Measurements from ENCODE around the gene PSMB2. TPM values are rescaled to one million over a fixed set of nuclear protein-coding genes. Genes with fewer than 3 reads are reported as not detected.

PSMB2 gene
- total RNA-seq, 1 donor from 2014 or later, result 69.9 TPM

DNA sequence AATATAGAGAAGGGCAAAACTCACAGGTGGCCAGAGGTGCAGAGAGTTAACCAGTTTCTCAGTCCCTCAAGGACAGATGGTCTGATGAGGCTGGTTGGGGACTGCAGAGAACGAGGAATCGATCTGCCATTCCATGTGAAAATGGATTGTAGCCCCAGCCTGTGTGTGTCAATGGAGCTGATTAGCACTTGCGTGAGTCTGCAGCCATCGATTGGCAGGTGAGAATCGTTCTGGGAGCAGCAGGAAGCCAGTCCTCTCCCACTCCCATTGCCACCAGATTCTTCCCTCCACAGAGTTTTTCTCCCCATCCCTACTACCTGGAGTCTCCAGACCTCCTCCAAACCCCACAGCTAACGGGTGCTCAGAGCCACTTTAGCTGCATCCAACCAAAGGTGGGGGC lies 18.3 kb upstream of the PSMB2 start:
- Mint-ChIP-seq H3K27ac (ENCODE audit: unreplicated experiment) (no peak overlapping the region), H3K4me1 (ENCODE audit: unreplicated experiment) (no peaks in the 10 kb centered on the region), H3K27me3 (ENCODE audit: unreplicated experiment) (peaks cover 3% of the 10 kb centered on the region), H3K9me3 (ENCODE audit: unreplicated experiment) (no peaks in the 10 kb centered on the region), H3K36me3 (ENCODE audit: low read depth, unreplicated experiment) (no peaks in the 10 kb centered on the region), H3K4me3 (ENCODE audit: unreplicated experiment) (no peak overlapping the region)
- TF ChIP-seq, protein P1, sequence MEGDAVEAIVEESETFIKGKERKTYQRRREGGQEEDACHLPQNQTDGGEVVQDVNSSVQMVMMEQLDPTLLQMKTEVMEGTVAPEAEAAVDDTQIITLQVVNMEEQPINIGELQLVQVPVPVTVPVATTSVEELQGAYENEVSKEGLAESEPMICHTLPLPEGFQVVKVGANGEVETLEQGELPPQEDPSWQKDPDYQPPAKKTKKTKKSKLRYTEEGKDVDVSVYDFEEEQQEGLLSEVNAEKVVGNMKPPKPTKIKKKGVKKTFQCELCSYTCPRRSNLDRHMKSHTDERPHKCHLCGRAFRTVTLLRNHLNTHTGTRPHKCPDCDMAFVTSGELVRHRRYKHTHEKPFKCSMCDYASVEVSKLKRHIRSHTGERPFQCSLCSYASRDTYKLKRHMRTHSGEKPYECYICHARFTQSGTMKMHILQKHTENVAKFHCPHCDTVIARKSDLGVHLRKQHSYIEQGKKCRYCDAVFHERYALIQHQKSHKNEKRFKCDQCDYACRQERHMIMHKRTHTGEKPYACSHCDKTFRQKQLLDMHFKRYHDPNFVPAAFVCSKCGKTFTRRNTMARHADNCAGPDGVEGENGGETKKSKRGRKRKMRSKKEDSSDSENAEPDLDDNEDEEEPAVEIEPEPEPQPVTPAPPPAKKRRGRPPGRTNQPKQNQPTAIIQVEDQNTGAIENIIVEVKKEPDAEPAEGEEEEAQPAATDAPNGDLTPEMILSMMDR (IDR thresholded peaks at IDR 0.05; ENCODE audit: unreplicated experiment), result no peak
- no peak for DNase-seq (ENCODE audit: low spot score)

DNA sequence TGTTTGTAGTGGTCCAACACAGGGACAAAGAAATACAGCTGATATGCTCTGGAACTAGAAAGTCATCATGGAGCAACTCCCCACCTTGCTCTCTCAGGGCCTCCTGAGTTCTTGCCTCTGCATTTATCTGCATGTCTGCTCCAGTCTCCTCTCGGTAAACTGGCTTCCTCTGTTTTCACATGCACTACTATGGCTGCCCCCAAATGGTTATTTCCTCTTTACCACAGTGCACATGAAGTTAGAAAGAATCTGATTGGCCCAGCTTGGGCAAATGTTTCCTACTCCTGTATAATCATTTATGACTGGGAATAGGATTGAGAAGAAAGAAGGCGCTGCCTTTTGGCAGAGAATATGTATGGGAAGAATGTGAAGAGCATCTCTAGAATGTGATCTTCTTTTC lies 16.5 kb upstream of the PSMB2 start:
- H3K27me3 Mint-ChIP-seq (ENCODE audit: unreplicated experiment), result peaks cover 3% of the 10 kb centered on the region

GRCh38 chr1:35656863-35657232 lies 15.5 kb upstream of the PSMB2 start:
- no peak overlapping the region for H3K4me3 Mint-ChIP-seq (ENCODE audit: unreplicated experiment)
- H3K27me3 Mint-ChIP-seq (ENCODE audit: unreplicated experiment), result peaks cover 3% of the 10 kb centered on the region
- H3K36me3 Mint-ChIP-seq (ENCODE audit: low read depth, unreplicated experiment), result no peaks in the 10 kb centered on the region
- H3K4me1 Mint-ChIP-seq (ENCODE audit: unreplicated experiment), result no peaks in the 10 kb centered on the region
- TF ChIP-seq, protein P1 (IDR thresholded peaks at IDR 0.05; ENCODE audit: unreplicated experiment), result no peak
- DNase-seq (ENCODE audit: low spot score), result no peak
- H3K9me3 Mint-ChIP-seq (ENCODE audit: unreplicated experiment), result no peaks in the 10 kb centered on the region
- H3K27ac Mint-ChIP-seq (ENCODE audit: unreplicated experiment), result no peak overlapping the region

More for the DNA sequence above, 16.5 kb upstream of the PSMB2 start:
- Mint-ChIP-seq H3K4me1 (ENCODE audit: unreplicated experiment) (no peaks in the 10 kb centered on the region), H3K9me3 (ENCODE audit: unreplicated experiment) (no peaks in the 10 kb centered on the region), H3K27ac (ENCODE audit: unreplicated experiment) (no peak overlapping the region), H3K36me3 (ENCODE audit: low read depth, unreplicated experiment) (no peaks in the 10 kb centered on the region), H3K4me3 (ENCODE audit: unreplicated experiment) (no peak overlapping the region)
- TF ChIP-seq, protein P1 (IDR thresholded peaks at IDR 0.05; ENCODE audit: unreplicated experiment), result no peak
- no peak for DNase-seq (ENCODE audit: low spot score)

- Mint-ChIP-seq H3K4me3 (ENCODE audit: unreplicated experiment) (no peak overlapping the region), H3K27me3 (ENCODE audit: unreplicated experiment) (peaks cover 3% of the 10 kb centered on the region), H3K4me1 (ENCODE audit: unreplicated experiment) (no peaks in the 10 kb centered on the region), H3K36me3 (ENCODE audit: low read depth, unreplicated experiment) (no peaks in the 10 kb centered on the region), H3K27ac (ENCODE audit: unreplicated experiment) (no peak overlapping the region), H3K9me3 (ENCODE audit: unreplicated experiment) (no peaks in the 10 kb centered on the region)
- TF ChIP-seq, protein P1 (IDR thresholded peaks at IDR 0.05; ENCODE audit: unreplicated experiment), result no peak
- DNase-seq (ENCODE audit: low spot score), result no peak
These were observed 15.0 kb upstream of the PSMB2 start for GRCh38 chr1:35656148-35656862.

- no peak overlapping the region for H3K27ac Mint-ChIP-seq (ENCODE audit: unreplicated experiment)
These were observed 13.9 kb upstream of the PSMB2 start for GRCh38 chr1:35655196-35655595.

More at GRCh38 chr1:35655196-35655595, 13.9 kb upstream of the PSMB2 start:
- TF ChIP-seq, protein P1 (IDR thresholded peaks at IDR 0.05; ENCODE audit: unreplicated experiment), result no peak
- no peaks in the 10 kb centered on the region for H3K36me3 Mint-ChIP-seq (ENCODE audit: low read depth, unreplicated experiment)
- H3K4me1 Mint-ChIP-seq (ENCODE audit: unreplicated experiment), result no peaks in the 10 kb centered on the region
- no peak overlapping the region for H3K4me3 Mint-ChIP-seq (ENCODE audit: unreplicated experiment)
- H3K27me3 Mint-ChIP-seq (ENCODE audit: unreplicated experiment), result peaks cover 5% of the 10 kb centered on the region
- DNase-seq (ENCODE audit: low spot score), result no peak
- no peaks in the 10 kb centered on the region for H3K9me3 Mint-ChIP-seq (ENCODE audit: unreplicated experiment)

Data from endothelial cell (in vitro differentiated cells).